ENCODE measurements around the gene SINHCAF. TPM values are rescaled to one million over a fixed set of nuclear protein-coding genes. Genes with fewer than 3 reads are reported as not detected.

The SINHCAF gene
- total RNA-seq, 1 experiment from 2014 or later = 179 TPM

- ATAC-seq (no peak), DNase-seq (ENCODE audit: low read depth, low spot score) (no peak)
- intact Hi-C loops (cut with micrococcal nuclease) = no loop called here
- Histone ChIP-seq H3K4me3 (replicated peaks in 1 of 2; ENCODE audit: low read depth in 1 of 2, low read length in 2 of 2) (no peak overlapping the region), H3K36me3 (ENCODE audit: control insufficient read depth in 1 of 2, insufficient read depth in 2 of 2, low read length in 2 of 2) (no peaks in the 10 kb centered on the region), H3K9me2 (ENCODE audit: insufficient read depth) (no peaks in the 10 kb centered on the region), H2AFZ (ENCODE audit: low read depth, low read length, poor library complexity, severe bottlenecking) (no peak overlapping the region), H3K27me3 (ENCODE audit: insufficient read depth, low read length) (no peaks in the 10 kb centered on the region), H3K9ac (ENCODE audit: low read length) (no peak overlapping the region), H3K4me1 (ENCODE audit: control insufficient read depth in 1 of 2, insufficient read depth in 2 of 2, low read length in 2 of 2) (no peaks in the 10 kb centered on the region), H3K4me2 (ENCODE audit: low read length) (no peak overlapping the region), H3K79me2 (ENCODE audit: insufficient read depth, low read length) (no peaks in the 10 kb centered on the region), H3K27ac (ENCODE audit: low read depth, low read length) (no peak overlapping the region), H3K9me3 (ENCODE audit: control insufficient read depth in 1 of 2, insufficient read depth in 1 of 2, low read depth in 1 of 2, low read length in 2 of 2) (no peaks in the 10 kb centered on the region), H4K20me1 (ENCODE audit: insufficient read depth) (peaks cover 4% of the 10 kb centered on the region; the same call in 1 of the 2 replicates)
- no TSS peak for BruUV-seq (replicated peaks)
- ChIA-PET CTCF (interaction anchor here (1.4 kb wide), 1 partner anchor 16 kb away, joined by 3 read pairs; no protein-coding TSS in a partner anchor), RAD21 (ENCODE audit: low non-redundant PET in 1 of 2, low total read pairs in 2 of 2, uncharacterized antibody in 2 of 2, unreplicated experiment in 2 of 2) (no interaction called here), POLR2A (no interaction called here)
- TF ChIP-seq FOSL1 (IDR thresholded peaks at IDR 0.05; ENCODE audit: low read depth) (no peak), CEBPB (IDR thresholded peaks at IDR 0.05; ENCODE audit: low read depth) (no peak), EZH2 (IDR thresholded peaks at IDR 0.05) (no peak), JUND (IDR thresholded peaks at IDR 0.05) (no peak)
These were observed 58.0 kb downstream of the SINHCAF start for GRCh38 chr12:31267966-31268365.

DNA sequence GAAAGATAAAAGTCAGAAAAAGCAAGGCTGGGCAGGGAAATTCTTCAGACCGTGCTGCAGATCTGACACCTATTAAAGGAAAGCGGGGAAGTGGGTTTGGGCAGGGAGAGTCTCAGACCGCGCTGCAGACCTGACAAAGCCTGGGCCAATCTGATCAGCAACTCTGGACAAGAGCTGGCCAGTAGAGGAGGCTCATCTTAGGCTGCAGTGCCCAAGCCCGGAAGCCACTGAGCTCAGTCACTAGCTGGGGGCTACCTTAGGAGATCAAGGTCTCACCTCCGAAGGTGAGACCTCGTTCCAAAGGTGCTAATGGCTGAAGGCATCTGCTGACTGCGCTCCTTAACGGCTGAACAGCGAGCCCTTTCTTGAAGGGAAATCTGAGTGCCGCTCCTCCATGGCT is 60.2 kb downstream of the SINHCAF start:
- no peaks in the 10 kb centered on the region for H3K4me1 ChIP-seq (ENCODE audit: control insufficient read depth in 1 of 2, insufficient read depth in 2 of 2, low read length in 2 of 2)
- ChIA-PET CTCF (no interaction called here), POLR2A (no interaction called here), RAD21 (ENCODE audit: low non-redundant PET in 1 of 2, low total read pairs in 2 of 2, uncharacterized antibody in 2 of 2, unreplicated experiment in 2 of 2) (no interaction called here)
- BruUV-seq (replicated peaks) = no TSS peak
- H3K27me3 ChIP-seq (ENCODE audit: insufficient read depth, low read length) = no peaks in the 10 kb centered on the region
- H2AFZ ChIP-seq (ENCODE audit: low read depth, low read length, poor library complexity, severe bottlenecking) = no peak overlapping the region
- H3K9me2 ChIP-seq (ENCODE audit: insufficient read depth) = no peaks in the 10 kb centered on the region
- H3K4me3 ChIP-seq (replicated peaks in 1 of 2; ENCODE audit: low read depth in 1 of 2, low read length in 2 of 2) = no peak overlapping the region
- ATAC-seq (no peak), DNase-seq (ENCODE audit: low read depth, low spot score) (no peak)
- no peaks in the 10 kb centered on the region for H3K9me3 ChIP-seq (ENCODE audit: control insufficient read depth in 1 of 2, insufficient read depth in 1 of 2, low read depth in 1 of 2, low read length in 2 of 2)
- intact Hi-C loops (cut with micrococcal nuclease) = no loop called here
- H3K9ac ChIP-seq (ENCODE audit: low read length) = no peak overlapping the region
- no peaks in the 10 kb centered on the region for H4K20me1 ChIP-seq (ENCODE audit: insufficient read depth)
- no peak overlapping the region for H3K27ac ChIP-seq (ENCODE audit: low read depth, low read length)
- TF ChIP-seq POLR2AphosphoS5 (IDR thresholded peaks at IDR 0.05; ENCODE audit: low read depth, low read length) (no peak), MAX (IDR thresholded peaks at IDR 0.05) (no peak), ELF1 (IDR thresholded peaks at IDR 0.05; ENCODE audit: borderline replicate concordance, low read depth) (no peak), YY1 (IDR thresholded peaks at IDR 0.05; ENCODE audit: extremely low read depth, insufficient replicate concordance, low read depth, low read length) (no peak), EZH2phosphoT487 (IDR thresholded peaks at IDR 0.05; ENCODE audit: borderline replicate concordance) (no peak), TCF7L2 (IDR thresholded peaks at IDR 0.05; ENCODE audit: borderline replicate concordance, extremely low read depth, insufficient read depth, insufficient read length) (no peak), EGR1 (IDR thresholded peaks at IDR 0.05; ENCODE audit: low read depth) (no peak), CBX3 (IDR thresholded peaks at IDR 0.05; ENCODE audit: low read depth) (no peak), CEBPB (IDR thresholded peaks at IDR 0.05; ENCODE audit: low read depth) (no peak), ZFX (IDR thresholded peaks at IDR 0.05) (no peak), SIN3A (IDR thresholded peaks at IDR 0.05; ENCODE audit: low read depth) (no peak), SP1 (IDR thresholded peaks at IDR 0.05; ENCODE audit: low read depth) (no peak), RAD21 (IDR thresholded peaks at IDR 0.05; ENCODE audit: low read depth) (no peak), EZH2 (IDR thresholded peaks at IDR 0.05) (no peak), SRF (IDR thresholded peaks at IDR 0.05; ENCODE audit: low read depth) (no peak), JUND (IDR thresholded peaks at IDR 0.05) (no peak), POLR2A (IDR thresholded peaks at IDR 0.05; ENCODE audit: borderline replicate concordance, extremely low read depth, insufficient read depth, insufficient read length) (no peak)
- TF ChIP-seq, protein P1, sequence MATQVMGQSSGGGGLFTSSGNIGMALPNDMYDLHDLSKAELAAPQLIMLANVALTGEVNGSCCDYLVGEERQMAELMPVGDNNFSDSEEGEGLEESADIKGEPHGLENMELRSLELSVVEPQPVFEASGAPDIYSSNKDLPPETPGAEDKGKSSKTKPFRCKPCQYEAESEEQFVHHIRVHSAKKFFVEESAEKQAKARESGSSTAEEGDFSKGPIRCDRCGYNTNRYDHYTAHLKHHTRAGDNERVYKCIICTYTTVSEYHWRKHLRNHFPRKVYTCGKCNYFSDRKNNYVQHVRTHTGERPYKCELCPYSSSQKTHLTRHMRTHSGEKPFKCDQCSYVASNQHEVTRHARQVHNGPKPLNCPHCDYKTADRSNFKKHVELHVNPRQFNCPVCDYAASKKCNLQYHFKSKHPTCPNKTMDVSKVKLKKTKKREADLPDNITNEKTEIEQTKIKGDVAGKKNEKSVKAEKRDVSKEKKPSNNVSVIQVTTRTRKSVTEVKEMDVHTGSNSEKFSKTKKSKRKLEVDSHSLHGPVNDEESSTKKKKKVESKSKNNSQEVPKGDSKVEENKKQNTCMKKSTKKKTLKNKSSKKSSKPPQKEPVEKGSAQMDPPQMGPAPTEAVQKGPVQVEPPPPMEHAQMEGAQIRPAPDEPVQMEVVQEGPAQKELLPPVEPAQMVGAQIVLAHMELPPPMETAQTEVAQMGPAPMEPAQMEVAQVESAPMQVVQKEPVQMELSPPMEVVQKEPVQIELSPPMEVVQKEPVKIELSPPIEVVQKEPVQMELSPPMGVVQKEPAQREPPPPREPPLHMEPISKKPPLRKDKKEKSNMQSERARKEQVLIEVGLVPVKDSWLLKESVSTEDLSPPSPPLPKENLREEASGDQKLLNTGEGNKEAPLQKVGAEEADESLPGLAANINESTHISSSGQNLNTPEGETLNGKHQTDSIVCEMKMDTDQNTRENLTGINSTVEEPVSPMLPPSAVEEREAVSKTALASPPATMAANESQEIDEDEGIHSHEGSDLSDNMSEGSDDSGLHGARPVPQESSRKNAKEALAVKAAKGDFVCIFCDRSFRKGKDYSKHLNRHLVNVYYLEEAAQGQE (IDR thresholded peaks at IDR 0.05; ENCODE audit: low read depth) = no peak
- TF ChIP-seq, protein P2, sequence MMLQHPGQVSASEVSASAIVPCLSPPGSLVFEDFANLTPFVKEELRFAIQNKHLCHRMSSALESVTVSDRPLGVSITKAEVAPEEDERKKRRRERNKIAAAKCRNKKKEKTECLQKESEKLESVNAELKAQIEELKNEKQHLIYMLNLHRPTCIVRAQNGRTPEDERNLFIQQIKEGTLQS (IDR thresholded peaks at IDR 0.05) = no peak
- H3K79me2 ChIP-seq (ENCODE audit: insufficient read depth, low read length) = no peaks in the 10 kb centered on the region
- no peak overlapping the region for H3K4me2 ChIP-seq (ENCODE audit: low read length)
- no peaks in the 10 kb centered on the region for H3K36me3 ChIP-seq (ENCODE audit: control insufficient read depth in 1 of 2, insufficient read depth in 2 of 2, low read length in 2 of 2)

Data from HCT116 (cell line).